GM12878 (cell line): ENCODE data around the gene TMED1. TPM values are rescaled to one million over a fixed set of nuclear protein-coding genes. Genes with fewer than 3 reads are reported as not detected.
A peak's percentile ranks its signal among the peaks of the same experiment; 100 is the strongest.

Experiments
- ATAC-seq: fragments of 200-7000 bp; cut with Tn5 transposase; 3 replicates; pipeline ENCODE4 v1.9.1; 2020; ENCODE audit warnings: mild to moderate bottlenecking, moderate library complexity
- BruUV-seq: library from RNA; stranded (reverse); fragments of 400-500 nt; replicated peaks from 2 replicates; lab custom pipeline; 2021; lab: Mats Ljungman, UMichigan
- CTCF ChIA-PET: fragments of 300-600 bp; sonication (Branson Sonifier 250); formaldehyde crosslinking; extraction: SDS; loops from one replicate; lab custom pipeline; 2021; ENCODE audit warnings: inconsistent platforms; lab: Yijun Ruan, JAX
- POLR2A ChIA-PET: fragments of 350-600 bp; formaldehyde crosslinking; extraction: SDS; loops from one replicate; lab custom pipeline; 2021; ENCODE audit warnings: inconsistent platforms; lab: Charles Lee
- RAD21 ChIA-PET: fragments of 300-600 bp; sonication (Branson Sonifier 250); formaldehyde crosslinking; loops from one replicate; lab custom pipeline; 2023; ENCODE audit warnings: antibody characterized with exemption; ENCODE audit not compliant: unreplicated experiment; lab: Charles Lee
- SMC1A ChIA-PET: fragments of 300-600 bp; sonication (Branson Sonifier 250); formaldehyde crosslinking; loops from one replicate; lab custom pipeline; 2023; ENCODE audit not compliant: unreplicated experiment, uncharacterized antibody; lab: Charles Lee
- DNase-seq: peaks from one replicate; pipeline ENCODE4 v3.0.0-alpha.2; 2011; ENCODE audit warnings: low read depth, low spot score
- FAIRE-seq: peaks from 3 replicates; lab custom pipeline; 2011; peaks lifted over from hg19 to GRCh38; lab: Jason Lieb, UNC
- H2AFZ ChIP-seq: 2 replicates; pipeline ENCODE4 v1.6.0; 2011; ENCODE audit warnings: low read depth, low read length, control low read depth; ENCODE audit not compliant: control insufficient read depth
- H3K27ac ChIP-seq: 2 replicates; pipeline ENCODE4 v1.5.1; 2011; ENCODE audit warnings: control low read depth; ENCODE audit not compliant: control insufficient read depth, insufficient read depth
- H3K27me3 ChIP-seq, 2 experiments: replicated peaks in 1 of 2; 2 replicates each; pipeline versions ENCODE4 v1.6.0 to v1.6.1; 2011; ENCODE audit warnings: low read length in 1 of 2; ENCODE audit not compliant: control insufficient read depth in 2 of 2, insufficient read depth in 2 of 2
- H3K36me3 ChIP-seq, 2 experiments: 2 replicates each; pipeline ENCODE4 v1.5.1; 2011; ENCODE audit warnings: low read length in 1 of 2; ENCODE audit not compliant: control insufficient read depth in 2 of 2, insufficient read depth in 2 of 2
- H3K4me1 ChIP-seq: 2 replicates; pipeline ENCODE4 v1.6.1; 2011; ENCODE audit warnings: mild to moderate bottlenecking, low read length, moderate library complexity, mixed read lengths; ENCODE audit not compliant: control insufficient read depth, insufficient read depth
- H3K4me2 ChIP-seq: 2 replicates; pipeline ENCODE4 v1.6.0; 2011; ENCODE audit warnings: control low read depth; ENCODE audit not compliant: control insufficient read depth, insufficient read depth
- H3K4me3 ChIP-seq: fragments of 200-600 bp; sonication (generic); 2 replicates; pipeline ENCODE4 v1.5.1; 2016
- H3K79me2 ChIP-seq: 2 replicates; pipeline ENCODE4 v1.6.0; 2011; ENCODE audit warnings: low read length; ENCODE audit not compliant: control insufficient read depth, insufficient read depth
- H3K9ac ChIP-seq: 2 replicates; pipeline ENCODE4 v1.8.0; 2011; ENCODE audit warnings: low read length, control low read depth, mixed read lengths; ENCODE audit not compliant: control insufficient read depth, insufficient read depth
- H3K9me3 ChIP-seq: replicated peaks from 3 replicates; pipeline ENCODE4 v1.5.1; 2011; ENCODE audit warnings: mild to moderate bottlenecking, low read length; ENCODE audit not compliant: control insufficient read depth, insufficient read depth
- H4K20me1 ChIP-seq: 2 replicates; pipeline ENCODE4 v1.6.0; 2011; ENCODE audit not compliant: control insufficient read depth, insufficient read depth
- NFYB ChIP-seq: IDR thresholded peaks from 2 replicates; pipeline ENCODE4 v1.6.1; 2011; ENCODE audit warnings: low read depth, mild to moderate bottlenecking, low read length, improper control_type of control experiment, moderate library complexity; ENCODE audit not compliant: insufficient read depth
- SMAD5 ChIP-seq: IDR thresholded peaks from 2 replicates; pipeline ENCODE4 v1.6.1; 2016; ENCODE audit warnings: antibody characterized with exemption, low read depth
- WGBS: methylation state at CpG from one replicate; pipeline ENCODE4 v1.1.6; 2016; ENCODE audit warnings: low lambda C conversion rate; ENCODE audit not compliant: insufficient replicate concordance, insufficient coverage; ENCODE audit errors: missing lambda C conversion rate; 5-methylcytosine and 5-hydroxymethylcytosine counted together
- in situ Hi-C: fragments of 300-500 bp; cut with MboI; formaldehyde crosslinking; loops from 9 replicates; pipeline ENCODE4 v1.14.3; 2018; ENCODE audit warnings: mixed read lengths
- intact Hi-C: fragments of 100-400 bp; cut with micrococcal nuclease; formaldehyde crosslinking; loops from one replicate; pipeline ENCODE4 v1.14.2; 2022; ENCODE audit not compliant: unreplicated experiment
- polyA plus RNA-seq, 11 experiments: library from polyadenylated mRNA; depleted of rRNA in 4 of 11; unstranded in 6 of 11; stranded (reverse) in 5 of 11; fragments of >200 nt; fragmentation: Nextera tagmentation in 4 of 11; fragmentation: Illumina TruSeq in 1 of 11; extraction: Ambion mirVana in 4 of 11; extraction: Trizol in 1 of 11; gene quantifications; 1 replicate in 1 of 11; 2 replicates in 10 of 11; pipeline versions ENCODE4 v1.2.1 to v1.2.3, GENCODE V29; 2011 to 2016; ENCODE audit warnings: inconsistent platforms in 2 of 11, missing spikeins in 2 of 11, low read depth in 1 of 11
- total RNA-seq, 4 experiments: library from RNA; depleted of rRNA in 3 of 4; stranded (reverse); fragments of >200 nt in 3 of 4; fragmentation: Illumina TruSeq in 1 of 4; extraction: Trizol in 1 of 4; gene quantifications; 2 replicates each; pipeline versions ENCODE4 v1.2.1 to v1.2.3, GENCODE V29; 2013 to 2021
- TF ChIP-seq, protein P1 (sequence below), 3 experiments: IDR thresholded peaks in 2 of 3; conservative IDR thresholded peaks in 1 of 3; 2 replicates each; pipeline ENCODE4 v1.5.1; 2011; ENCODE audit warnings: low read depth in 3 of 3, low read length in 3 of 3, mild to moderate bottlenecking in 3 of 3, control low read depth in 2 of 3, moderate library complexity in 2 of 3, inconsistent platforms in 1 of 3, mixed read lengths in 1 of 3; ENCODE audit not compliant: control insufficient read depth in 2 of 3, insufficient read depth in 1 of 3; ENCODE audit errors: extremely low read depth in 1 of 3

Gene TMED1
- total and polyA plus RNA-seq, 10 of the 15 experiments (the other 5 are each of a cell fraction or from before 2014, with no cell fraction given) = 0.60 to 23.1 (median 12.3) TPM

DNA sequence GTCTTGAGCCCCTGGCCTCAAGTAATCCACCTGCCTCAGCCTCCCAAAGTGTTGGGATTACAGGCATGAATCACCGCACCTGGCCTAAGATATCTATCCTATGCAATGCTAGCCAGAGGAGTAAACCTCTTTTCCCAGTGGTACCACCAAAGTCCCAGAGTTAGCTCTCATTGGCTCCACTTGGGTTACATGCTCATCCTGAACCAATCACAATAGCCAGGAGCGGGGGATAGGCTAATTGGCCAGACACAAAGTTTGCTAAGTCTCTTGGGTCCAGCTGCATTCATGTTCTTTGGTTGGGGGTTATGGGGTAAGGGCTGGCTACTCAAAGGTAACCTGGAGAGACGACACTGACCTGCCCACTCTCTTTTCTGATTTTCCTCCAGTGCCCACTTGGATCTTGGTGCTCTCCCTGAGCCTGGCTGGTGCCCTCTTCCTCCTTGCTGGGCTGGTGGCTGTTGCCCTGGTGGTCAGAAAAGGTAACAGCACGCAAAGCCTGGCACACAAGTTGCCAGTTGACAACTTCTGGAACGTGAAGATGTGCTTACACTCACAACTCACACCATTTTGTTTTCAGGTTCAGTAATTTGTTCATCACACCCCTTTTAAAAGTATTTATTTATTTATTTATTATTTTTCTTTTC is 20.0 kb upstream of the TMED1 start:
- Histone ChIP-seq H3K27ac (no peak overlapping the region), H3K4me2 (no peak overlapping the region), H4K20me1 (no peaks in the 10 kb centered on the region), H3K4me3 (no peak overlapping the region), H3K79me2 (no peaks in the 10 kb centered on the region), H3K4me1 (no peaks in the 10 kb centered on the region; the same call in 1 of the 2 replicates), H3K27me3 (no peaks in the 10 kb centered on the region), H3K9ac (no peak overlapping the region), H3K36me3 (no peaks in the 10 kb centered on the region), H2AFZ (no peak overlapping the region), H3K9me3 (no peaks in the 10 kb centered on the region)
- 45% methylated on average over 5 of the region's 5 CpGs for WGBS
- TF ChIP-seq SMAD5 (no peak), NFYB (peak; percentile 60; the same call in 1 of the 2 replicates)
- TF ChIP-seq, protein P1, sequence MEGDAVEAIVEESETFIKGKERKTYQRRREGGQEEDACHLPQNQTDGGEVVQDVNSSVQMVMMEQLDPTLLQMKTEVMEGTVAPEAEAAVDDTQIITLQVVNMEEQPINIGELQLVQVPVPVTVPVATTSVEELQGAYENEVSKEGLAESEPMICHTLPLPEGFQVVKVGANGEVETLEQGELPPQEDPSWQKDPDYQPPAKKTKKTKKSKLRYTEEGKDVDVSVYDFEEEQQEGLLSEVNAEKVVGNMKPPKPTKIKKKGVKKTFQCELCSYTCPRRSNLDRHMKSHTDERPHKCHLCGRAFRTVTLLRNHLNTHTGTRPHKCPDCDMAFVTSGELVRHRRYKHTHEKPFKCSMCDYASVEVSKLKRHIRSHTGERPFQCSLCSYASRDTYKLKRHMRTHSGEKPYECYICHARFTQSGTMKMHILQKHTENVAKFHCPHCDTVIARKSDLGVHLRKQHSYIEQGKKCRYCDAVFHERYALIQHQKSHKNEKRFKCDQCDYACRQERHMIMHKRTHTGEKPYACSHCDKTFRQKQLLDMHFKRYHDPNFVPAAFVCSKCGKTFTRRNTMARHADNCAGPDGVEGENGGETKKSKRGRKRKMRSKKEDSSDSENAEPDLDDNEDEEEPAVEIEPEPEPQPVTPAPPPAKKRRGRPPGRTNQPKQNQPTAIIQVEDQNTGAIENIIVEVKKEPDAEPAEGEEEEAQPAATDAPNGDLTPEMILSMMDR (IDR thresholded peaks at IDR 0.05 in 2 of 3, conservative IDR thresholded peaks at IDR 0.05 in 1 of 3; ENCODE audit: control insufficient read depth in 2 of 3, extremely low read depth in 1 of 3, insufficient read depth in 1 of 3, low read depth in 3 of 3, low read length in 3 of 3) = peak; percentile 24 to 65 (median 56)
- ATAC-seq (peak; percentile 76), FAIRE-seq (no peak), DNase-seq (no peak)
- SMC1A ChIA-PET = interaction anchor here (1.5 to 3.3 kb wide), 2 partner anchors 10 to 138 kb away, joined by 3 to 34 read pairs; partner anchors contain the start of gene DNM2
- RAD21 ChIA-PET = interaction anchor here (0.6 to 2.2 kb wide), 2 partner anchors 140 to 182 kb away, joined by 3 to 9 read pairs; no protein-coding TSS in a partner anchor
- CTCF ChIA-PET = interaction anchor here (1.0 to 5.4 kb wide), 10 partner anchors 8 to 275 kb away, joined by 3 to 53 read pairs (median 14); partner anchors contain the start of genes DNM2, QTRT1 and TMED1
- intact Hi-C loops = no loop called here
- POLR2A ChIA-PET = interaction anchor here (0.6 to 1.2 kb wide), 2 partner anchors 12 to 204 kb away, joined by 3 to 5 read pairs; no protein-coding TSS in a partner anchor
- in situ Hi-C loops = no loop called here
- BruUV-seq = no TSS peak
